ENCODE results near the gene NR1D1.

NR1D1 gene

GRCh38 chr17:40111221-40112128, 11.1 kb upstream of the NR1D1 start:
- DNase-seq = peak; percentile 87

- DNase-seq = no peak
These were observed 9.8 kb upstream of the NR1D1 start for GRCh38 chr17:40110026-40110845.

GRCh38 chr17:40108970-40109824, 8.8 kb upstream of the NR1D1 start:
- no peak for DNase-seq

DNA sequence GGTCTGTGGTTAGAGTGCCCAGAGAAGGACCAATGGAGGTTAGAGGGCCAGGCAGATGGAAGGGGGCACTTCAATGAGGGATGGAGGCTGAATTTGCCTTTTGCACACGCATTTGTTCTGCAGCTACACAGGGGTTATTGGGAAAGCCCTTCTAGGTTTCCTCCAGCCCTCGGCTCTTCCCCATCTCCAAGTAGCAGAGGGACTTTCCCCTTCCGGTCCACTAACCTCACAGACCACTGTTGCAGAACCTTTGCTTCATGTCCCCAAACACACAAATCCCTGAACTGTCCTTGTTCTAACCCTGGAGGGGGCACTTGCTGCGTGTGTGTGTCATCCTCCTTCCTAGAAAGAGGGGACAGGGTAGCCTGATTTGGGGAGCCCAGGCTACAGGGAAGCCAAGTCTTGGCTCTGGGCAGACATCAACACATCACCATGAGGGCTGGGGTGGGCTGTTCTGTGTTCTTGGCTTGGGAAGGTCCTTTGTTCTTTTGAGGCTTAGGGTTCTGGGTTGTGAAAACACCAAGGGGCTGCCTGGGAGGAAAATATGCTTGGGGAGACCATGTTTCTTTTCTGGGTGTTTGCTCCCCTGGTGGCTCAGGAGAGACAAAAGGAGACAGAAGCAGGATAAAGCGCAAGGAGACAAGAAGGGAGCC, 7.3 kb upstream of the NR1D1 start:
- no peak for DNase-seq

DNA sequence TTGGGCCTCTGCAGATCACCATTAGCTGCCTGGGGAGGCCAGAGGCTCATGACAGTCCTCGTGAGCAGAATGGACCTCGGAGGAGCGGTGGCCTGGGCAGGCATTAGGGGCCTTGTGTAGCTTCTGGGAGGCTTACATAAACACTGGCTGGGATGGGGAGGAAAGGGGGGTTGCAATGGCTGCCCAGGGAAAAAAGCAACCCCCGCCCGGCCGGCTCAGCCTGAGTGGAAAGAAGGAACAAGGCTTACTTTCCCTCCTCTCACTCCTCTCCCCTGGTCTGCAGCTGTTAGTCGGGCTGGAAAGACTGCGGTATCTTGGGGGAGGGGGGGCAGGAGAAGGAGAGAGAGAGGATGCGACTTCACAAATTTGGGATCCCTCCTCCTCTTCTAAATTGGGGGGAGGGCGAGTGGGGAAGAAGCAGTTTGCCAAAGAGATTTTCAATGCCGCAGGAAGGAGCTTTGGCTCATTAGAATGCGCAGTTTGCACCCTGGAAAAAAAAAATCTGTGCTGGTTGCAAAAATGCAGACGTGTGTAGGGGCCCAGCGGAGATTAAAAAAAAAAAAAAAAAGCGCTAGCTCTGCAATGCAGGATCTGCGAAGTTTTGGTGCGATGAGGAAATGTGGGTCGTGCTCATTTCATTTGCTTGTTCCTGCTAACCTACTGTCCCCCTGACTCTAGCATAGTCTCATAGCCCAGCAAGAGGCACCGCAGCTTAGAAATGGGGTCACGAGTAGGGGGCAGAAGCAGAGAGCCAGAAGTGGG, 6.6 kb upstream of the NR1D1 start:
- no peak for DNase-seq

DNA sequence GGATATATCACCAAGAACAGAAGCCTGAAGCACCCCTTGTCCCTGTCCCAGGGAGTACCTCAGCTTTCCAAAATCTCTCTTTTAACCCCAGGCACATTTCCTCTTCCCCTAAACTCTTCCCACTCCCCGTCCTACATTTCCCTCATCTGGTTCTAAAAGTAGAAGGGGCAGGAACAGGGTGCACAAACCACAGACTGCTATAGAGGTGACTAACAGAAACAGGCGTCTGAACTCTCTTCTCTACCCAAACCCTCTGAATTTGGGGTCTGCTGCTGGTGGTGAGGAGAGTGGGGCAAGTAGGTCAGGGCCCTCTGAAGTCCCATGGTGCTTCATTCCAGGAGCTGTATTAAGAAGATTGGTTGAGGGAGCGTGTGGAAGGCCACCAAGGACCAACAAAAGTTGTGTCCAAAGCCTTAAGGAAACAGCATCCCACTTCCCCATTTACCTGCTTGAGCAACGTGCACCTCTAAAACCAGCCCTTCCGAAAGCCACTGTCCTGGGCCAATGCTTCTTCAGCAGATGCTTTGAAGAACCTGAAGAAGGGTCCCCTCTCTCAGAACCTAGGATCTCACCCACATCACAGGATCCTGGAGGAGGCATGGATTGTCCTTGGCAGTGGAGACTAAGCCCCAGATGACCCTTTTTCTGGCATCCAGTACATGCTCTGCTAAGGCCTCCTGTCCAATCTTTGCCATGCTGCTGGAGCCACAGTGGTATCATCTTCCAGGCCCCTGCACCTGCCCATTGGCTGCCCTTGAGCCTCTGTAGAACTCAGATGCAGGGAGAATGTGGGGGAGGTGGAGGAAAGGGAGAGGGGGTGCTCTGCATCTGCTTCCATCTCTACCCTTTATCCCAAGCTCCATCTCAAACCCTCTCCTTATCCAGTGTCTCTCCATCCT, 5.7 kb upstream of the NR1D1 start:
- no peak for DNase-seq

DNA sequence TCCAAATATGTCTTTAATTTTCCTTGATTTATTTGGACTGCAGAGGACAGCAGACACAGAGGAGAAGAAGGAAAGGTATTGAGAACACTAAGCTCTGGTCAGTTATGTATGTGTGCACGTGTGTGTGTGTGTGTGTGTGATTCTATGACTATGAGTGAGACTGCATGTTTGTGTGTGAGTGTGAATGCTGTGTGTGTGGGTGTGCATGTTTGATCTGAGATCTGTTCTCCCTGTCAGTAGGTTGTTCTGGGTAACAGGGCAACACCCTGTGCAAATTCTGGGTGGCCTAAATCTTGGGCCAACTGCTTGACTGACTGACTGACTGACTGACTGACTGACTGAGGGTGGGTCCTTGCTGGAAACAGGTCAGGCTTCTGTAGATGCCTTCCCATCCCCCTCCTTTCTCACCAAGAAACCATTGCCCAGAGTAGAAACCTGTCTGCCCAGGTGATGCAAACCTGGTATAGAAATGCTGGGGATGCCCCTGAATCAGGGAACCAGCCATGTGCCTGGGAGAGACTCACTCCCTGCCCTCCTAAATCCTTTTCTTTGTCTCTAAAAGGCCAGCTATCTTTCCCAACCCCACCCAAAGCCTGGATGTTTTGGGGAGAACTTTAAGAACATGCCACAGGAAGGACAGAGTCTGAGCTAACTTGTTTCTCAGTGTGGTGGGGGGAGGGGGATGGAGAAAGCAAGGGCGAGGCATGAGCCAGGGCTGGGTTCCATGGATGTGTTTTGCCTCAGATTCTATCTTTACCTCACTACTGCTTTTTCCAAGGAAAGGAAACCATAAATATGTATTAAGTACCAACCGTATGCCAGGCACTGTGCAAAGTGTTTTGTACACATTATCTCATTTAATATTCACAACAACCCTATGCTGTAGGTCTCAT, 4.5 kb upstream of the NR1D1 start:
- DNase-seq = no peak

- DNase-seq = no peak
These were observed 3.3 kb upstream of the NR1D1 start for GRCh38 chr17:40103688-40104087.

GRCh38 chr17:40103071-40103661, 2.8 kb upstream of the NR1D1 start:
- no peak for DNase-seq

GRCh38 chr17:40101367-40102210, 1.2 kb upstream of the NR1D1 start:
- DNase-seq = no peak

DNA sequence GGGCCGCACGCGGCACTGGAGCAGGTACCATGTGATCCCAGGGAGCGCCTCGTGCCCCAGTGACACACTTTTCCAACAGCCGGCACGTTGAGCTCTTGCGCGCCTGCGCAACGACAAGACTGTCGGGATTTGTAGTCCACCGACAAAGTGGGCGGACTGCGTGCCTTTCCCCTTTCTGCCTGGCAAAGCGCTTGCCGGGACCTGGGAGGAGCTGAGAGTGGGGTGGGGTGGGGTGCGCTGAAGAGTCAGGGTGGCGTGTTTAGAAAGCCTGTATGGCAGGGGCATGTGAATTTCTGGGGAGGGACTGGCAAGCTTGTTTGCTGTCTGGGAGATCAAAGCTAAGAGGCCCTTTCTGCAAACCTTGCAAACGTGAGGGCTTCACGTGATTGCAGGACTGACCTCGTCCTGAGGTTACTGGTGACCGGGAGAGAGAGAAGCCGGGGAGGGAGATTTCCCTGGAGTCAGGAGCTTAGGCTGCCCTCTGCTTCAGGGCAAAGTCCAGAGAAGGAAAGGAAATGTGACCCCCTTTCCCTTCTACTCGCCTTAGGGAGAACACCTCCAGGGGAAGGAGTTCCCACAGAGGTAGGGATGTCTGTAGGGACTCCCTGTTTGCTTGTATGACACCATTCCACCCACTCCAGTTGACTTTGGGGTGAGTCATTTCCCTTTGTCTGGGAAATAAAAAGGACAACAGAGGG, 429 bp upstream of the NR1D1 start:
- DNase-seq = peak; percentile 96

GRCh38 chr17:40099619-40100418, 570 bp downstream of the NR1D1 start:
- DNase-seq = no peak

DNA sequence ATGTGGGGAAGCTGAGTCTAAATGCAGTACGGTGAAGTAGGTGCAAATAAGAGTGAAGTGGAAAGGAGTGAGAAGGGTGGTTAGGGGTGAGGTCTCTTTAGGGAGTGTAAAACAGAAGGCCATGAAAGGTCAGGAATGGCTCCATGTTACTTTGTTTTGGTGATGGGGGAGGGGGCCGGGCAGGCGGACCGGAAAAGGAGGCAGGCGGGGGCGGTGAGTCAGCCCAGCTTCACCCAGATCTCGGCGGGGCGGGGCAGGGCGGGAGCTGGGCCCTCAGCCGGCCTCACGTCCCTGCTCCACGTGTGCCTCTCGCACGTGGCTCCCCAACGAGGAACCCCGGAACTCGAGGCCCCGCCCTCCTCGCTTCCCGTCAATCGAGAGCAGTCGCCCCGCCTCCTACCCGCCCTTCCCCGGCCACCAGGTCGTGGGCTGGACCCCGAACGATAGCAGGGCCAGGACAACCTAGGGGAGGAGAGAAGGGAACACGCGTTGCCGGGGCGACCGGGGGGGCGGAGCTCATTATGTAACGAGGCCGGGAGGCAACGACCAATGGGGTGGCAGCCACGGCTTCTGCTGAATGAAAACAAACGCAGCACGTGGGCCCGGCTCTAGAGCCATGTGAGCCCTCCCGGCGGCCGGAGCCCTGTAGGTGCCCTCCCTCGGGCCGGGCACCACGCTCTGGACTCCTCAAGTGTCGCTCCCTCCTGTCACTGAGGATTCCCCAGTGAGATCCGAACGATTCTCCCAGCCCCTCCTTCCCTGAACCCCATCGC, 1.4 kb downstream of the NR1D1 start:
- DNase-seq = peak; percentile 84

- DNase-seq = no peak
These were observed 2.2 kb downstream of the NR1D1 start for GRCh38 chr17:40097931-40098845.

DNA sequence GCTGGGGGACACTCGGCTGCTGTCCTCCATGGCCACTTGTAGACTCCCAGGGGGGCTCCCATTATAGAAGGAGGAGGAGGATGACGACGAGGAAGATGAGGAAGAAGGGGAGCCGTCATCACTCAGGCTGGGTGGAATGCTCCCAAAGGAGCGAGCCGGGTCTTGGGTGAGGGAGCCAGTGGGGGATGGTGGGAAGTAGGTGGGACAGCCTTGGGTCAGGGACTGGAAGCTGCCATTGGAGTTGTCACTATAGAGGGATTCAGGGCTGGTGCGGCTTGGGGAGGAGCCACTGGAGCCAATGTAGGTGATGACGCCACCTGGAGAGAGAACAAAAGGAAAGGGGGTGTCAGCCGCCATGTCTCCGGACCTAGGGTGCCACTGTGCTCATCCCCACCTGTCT, 3.3 kb downstream of the NR1D1 start:
- no peak for DNase-seq
